HG03457 (cell line): ENCODE measurements around the gene SLITRK2.

ENCODE experiments used
- ATAC-seq: cut with Tn5 transposase; IDR thresholded peaks from one replicate; pipeline ENCODE4 v1.9.1; 2021; ENCODE audit warnings: moderate number of reproducible peaks; ENCODE audit not compliant: unreplicated experiment

Gene SLITRK2

GRCh38 chrX:145817331-145818185 is at the start of gene SLITRK2:
Gene SLITRK2, plus strand, starts transcription at chrX:145817829. Its CDS starts 4,597 bp downstream, at chrX:145822426.
- no peak for ATAC-seq

- ATAC-seq, result no peak
Measured at GRCh38 chrX:145773006-145773405, 44.6 kb upstream of the SLITRK2 start.

GRCh38 chrX:145792281-145792680 is 25.3 kb upstream of the SLITRK2 start:
- ATAC-seq, result no peak

GRCh38 chrX:145803508-145803907 is 14.1 kb upstream of the SLITRK2 start:
- ATAC-seq, result no peak

- ATAC-seq, result no peak
Measured at GRCh38 chrX:145813081-145813480, 4.5 kb upstream of the SLITRK2 start.

GRCh38 chrX:145816601-145817315 is 871 bp upstream of the SLITRK2 start:
- no peak for ATAC-seq

- ATAC-seq, result no peak
Measured at GRCh38 chrX:145818186-145819113, 821 bp downstream of the SLITRK2 start.

GRCh38 chrX:145820825-145821224 is 3.2 kb downstream of the SLITRK2 start:
- ATAC-seq, result no peak

- no peak for ATAC-seq
Measured at GRCh38 chrX:145821291-145821897, 3.8 kb downstream of the SLITRK2 start.

GRCh38 chrX:145821898-145822571 is 4.4 kb downstream of the SLITRK2 start:
- ATAC-seq, result no peak

- ATAC-seq, result no peak
Measured at GRCh38 chrX:145823132-145823531, 5.5 kb downstream of the SLITRK2 start.

GRCh38 chrX:145825896-145826295 is 8.3 kb downstream of the SLITRK2 start:
- no peak for ATAC-seq

GRCh38 chrX:145826466-145826865 is 8.8 kb downstream of the SLITRK2 start:
- ATAC-seq, result no peak

- ATAC-seq, result no peak
Measured at GRCh38 chrX:145832796-145833195, 15.2 kb downstream of the SLITRK2 start.

GRCh38 chrX:145840531-145840930 is 22.9 kb downstream of the SLITRK2 start:
- no peak for ATAC-seq

GRCh38 chrX:145843146-145843904 is 25.7 kb downstream of the SLITRK2 start:
- no peak for ATAC-seq

- ATAC-seq, result no peak
Measured at GRCh38 chrX:145844886-145845285, 27.3 kb downstream of the SLITRK2 start.

GRCh38 chrX:145848448-145848847 is 30.8 kb downstream of the SLITRK2 start:
- no peak for ATAC-seq

GRCh38 chrX:145848857-145849256 is 31.2 kb downstream of the SLITRK2 start:
- ATAC-seq, result no peak
